ENCODE data around the gene BARX2. TPM values are rescaled to one million over a fixed set of nuclear protein-coding genes. Genes with fewer than 3 reads are reported as not detected.
"Not testable (repeated sequence)": the region's sequence is repeated elsewhere in the genome, so short reads cannot be mapped to it uniquely, and the experiment has no call there.

BARX2 gene
- total and polyA plus RNA-seq, 2 donors (not counting 1 experiment from before 2014, with no cell fraction given) = not detected

DNA sequence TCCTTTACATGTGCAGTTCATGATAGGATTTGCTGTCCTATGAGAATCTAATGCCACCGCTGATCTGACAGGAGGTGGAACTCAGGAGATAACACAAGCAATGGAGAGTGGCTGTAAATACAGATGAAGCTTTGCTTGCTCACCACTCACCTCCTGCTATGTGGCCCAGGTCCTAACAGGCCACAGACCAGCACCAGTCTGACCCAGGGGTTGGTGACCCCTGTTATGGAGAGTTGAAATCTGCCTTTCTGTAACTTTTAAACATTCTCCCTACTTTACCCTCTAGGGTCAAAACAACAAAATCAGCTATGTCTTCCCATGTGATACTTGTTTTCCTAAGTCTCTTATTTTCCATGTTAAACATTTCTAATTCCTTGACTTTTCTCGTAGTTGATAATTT is 48.7 kb upstream of the BARX2 start:
- Mint-ChIP-seq H3K27ac (no peak overlapping the region), H3K27me3 (peaks cover 21% of the 10 kb centered on the region), H3K4me3 (no peak overlapping the region), H3K9me3 (ENCODE audit: insufficient read depth) (no peaks in the 10 kb centered on the region), H3K4me1 (peaks cover under 1% of the 10 kb centered on the region)
- Histone ChIP-seq H3K4me3 (ENCODE audit: control extremely low read depth in 1 of 5, extremely low read depth in 1 of 5, insufficient read depth in 1 of 5, low read depth in 2 of 5, low read length in 4 of 5) (no peak overlapping the region), H3K79me2 (ENCODE audit: control insufficient read depth, insufficient read depth, low read length) (no peaks in the 10 kb centered on the region), H2AFZ (ENCODE audit: insufficient read depth, low read depth, low read length, poor library complexity, severe bottlenecking) (no peak overlapping the region), H3K9ac (ENCODE audit: low read length) (no peak overlapping the region), H3K27ac (ENCODE audit: low read length in 2 of 2) (no peak overlapping the region), H3K27me3 (replicated peaks in 1 of 4; ENCODE audit: control extremely low read depth in 1 of 4, control insufficient read depth in 3 of 4, insufficient read depth in 4 of 4, low read length in 3 of 4) (no peaks in the 10 kb centered on the region), H3K9me3 (ENCODE audit: control extremely low read depth in 1 of 3, control insufficient read depth in 2 of 3, insufficient read depth in 1 of 3, low read length in 2 of 3) (no peaks in the 10 kb centered on the region), H3K4me1 (ENCODE audit: control insufficient read depth in 2 of 2, insufficient read depth in 2 of 2, low read length in 2 of 2) (no peaks in the 10 kb centered on the region), H3K36me3 (replicated peaks in 1 of 2; ENCODE audit: control extremely low read depth in 1 of 2, control insufficient read depth in 1 of 2, extremely low read depth in 1 of 2, insufficient read depth in 2 of 2, low read length in 1 of 2) (no peaks in the 10 kb centered on the region), H3K4me2 (replicated peaks; ENCODE audit: low read depth, low read length, poor library complexity, severe bottlenecking) (no peak overlapping the region), H4K20me1 (ENCODE audit: control insufficient read depth, insufficient read depth, low read length, poor library complexity, severe bottlenecking) (no peaks in the 10 kb centered on the region)
- CTCF ChIA-PET = interaction anchor here (1.7 kb wide), 1 partner anchor 208 kb away, joined by 6 read pairs; no protein-coding TSS in a partner anchor
- DNase-seq (no peak), ATAC-seq (ENCODE audit: low read depth) (no peak)
- WGBS (ENCODE audit: insufficient coverage) = 100% methylated on average over 1 of the region's 2 CpGs
- TF ChIP-seq EZH2 (IDR thresholded peaks at IDR 0.05; ENCODE audit: borderline replicate concordance, insufficient read depth, low read depth, low read length, poor library complexity, severe bottlenecking) = no peak
- TF ChIP-seq, protein P1, sequence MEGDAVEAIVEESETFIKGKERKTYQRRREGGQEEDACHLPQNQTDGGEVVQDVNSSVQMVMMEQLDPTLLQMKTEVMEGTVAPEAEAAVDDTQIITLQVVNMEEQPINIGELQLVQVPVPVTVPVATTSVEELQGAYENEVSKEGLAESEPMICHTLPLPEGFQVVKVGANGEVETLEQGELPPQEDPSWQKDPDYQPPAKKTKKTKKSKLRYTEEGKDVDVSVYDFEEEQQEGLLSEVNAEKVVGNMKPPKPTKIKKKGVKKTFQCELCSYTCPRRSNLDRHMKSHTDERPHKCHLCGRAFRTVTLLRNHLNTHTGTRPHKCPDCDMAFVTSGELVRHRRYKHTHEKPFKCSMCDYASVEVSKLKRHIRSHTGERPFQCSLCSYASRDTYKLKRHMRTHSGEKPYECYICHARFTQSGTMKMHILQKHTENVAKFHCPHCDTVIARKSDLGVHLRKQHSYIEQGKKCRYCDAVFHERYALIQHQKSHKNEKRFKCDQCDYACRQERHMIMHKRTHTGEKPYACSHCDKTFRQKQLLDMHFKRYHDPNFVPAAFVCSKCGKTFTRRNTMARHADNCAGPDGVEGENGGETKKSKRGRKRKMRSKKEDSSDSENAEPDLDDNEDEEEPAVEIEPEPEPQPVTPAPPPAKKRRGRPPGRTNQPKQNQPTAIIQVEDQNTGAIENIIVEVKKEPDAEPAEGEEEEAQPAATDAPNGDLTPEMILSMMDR (IDR thresholded peaks at IDR 0.05) = no peak
- POLR2A ChIA-PET = no interaction called here
- intact Hi-C loops (cut with micrococcal nuclease) = no loop called here

- H3K79me2 ChIP-seq (ENCODE audit: control insufficient read depth, insufficient read depth, low read length); H3K9ac ChIP-seq (ENCODE audit: low read length); H3K27me3 ChIP-seq (replicated peaks in 1 of 4; ENCODE audit: control extremely low read depth in 1 of 4, control insufficient read depth in 3 of 4, insufficient read depth in 4 of 4, low read length in 3 of 4); H4K20me1 ChIP-seq (ENCODE audit: control insufficient read depth, insufficient read depth, low read length, poor library complexity, severe bottlenecking); H3K4me1 ChIP-seq (ENCODE audit: control insufficient read depth in 2 of 2, insufficient read depth in 2 of 2, low read length in 2 of 2); H3K9me3 ChIP-seq (ENCODE audit: control extremely low read depth in 1 of 3, control insufficient read depth in 2 of 3, insufficient read depth in 1 of 3, low read length in 2 of 3); POLR2A ChIA-PET; H3K9me3 Mint-ChIP-seq (ENCODE audit: insufficient read depth); H3K27ac ChIP-seq (ENCODE audit: low read length in 2 of 2); ATAC-seq (ENCODE audit: low read depth); H3K4me1 Mint-ChIP-seq; H3K4me3 Mint-ChIP-seq; intact Hi-C loops (cut with micrococcal nuclease); H3K27ac Mint-ChIP-seq; DNase-seq; H2AFZ ChIP-seq (ENCODE audit: insufficient read depth, low read depth, low read length, poor library complexity, severe bottlenecking); H3K4me3 ChIP-seq (ENCODE audit: control extremely low read depth in 1 of 5, extremely low read depth in 1 of 5, insufficient read depth in 1 of 5, low read depth in 2 of 5, low read length in 4 of 5); H3K36me3 ChIP-seq (replicated peaks in 1 of 2; ENCODE audit: control extremely low read depth in 1 of 2, control insufficient read depth in 1 of 2, extremely low read depth in 1 of 2, insufficient read depth in 2 of 2, low read length in 1 of 2); H3K4me2 ChIP-seq (replicated peaks; ENCODE audit: low read depth, low read length, poor library complexity, severe bottlenecking): not testable (repeated sequence)
- CTCF ChIA-PET = interaction anchor here (0.7 to 1.7 kb wide), 2 partner anchors 97 to 209 kb away, joined by 3 to 6 read pairs; no protein-coding TSS in a partner anchor
- no CpG with 5 or more reads among the region's 4 CpGs for WGBS (ENCODE audit: insufficient coverage)
- peaks cover 18% of the 10 kb centered on the region for H3K27me3 Mint-ChIP-seq
Observed at GRCh38 chr11:129327708-129328107, 47.9 kb upstream of the BARX2 start.
